GM18519 (cell line): ENCODE measurements around the gene CAPN2.

Experiments used
- ATAC-seq: cut with Tn5 transposase; IDR thresholded peaks from one replicate; pipeline ENCODE4 v1.9.1; 2021; ENCODE audit warnings: mild to moderate bottlenecking, moderate library complexity; ENCODE audit not compliant: unreplicated experiment, low FRiP score

The CAPN2 gene

DNA sequence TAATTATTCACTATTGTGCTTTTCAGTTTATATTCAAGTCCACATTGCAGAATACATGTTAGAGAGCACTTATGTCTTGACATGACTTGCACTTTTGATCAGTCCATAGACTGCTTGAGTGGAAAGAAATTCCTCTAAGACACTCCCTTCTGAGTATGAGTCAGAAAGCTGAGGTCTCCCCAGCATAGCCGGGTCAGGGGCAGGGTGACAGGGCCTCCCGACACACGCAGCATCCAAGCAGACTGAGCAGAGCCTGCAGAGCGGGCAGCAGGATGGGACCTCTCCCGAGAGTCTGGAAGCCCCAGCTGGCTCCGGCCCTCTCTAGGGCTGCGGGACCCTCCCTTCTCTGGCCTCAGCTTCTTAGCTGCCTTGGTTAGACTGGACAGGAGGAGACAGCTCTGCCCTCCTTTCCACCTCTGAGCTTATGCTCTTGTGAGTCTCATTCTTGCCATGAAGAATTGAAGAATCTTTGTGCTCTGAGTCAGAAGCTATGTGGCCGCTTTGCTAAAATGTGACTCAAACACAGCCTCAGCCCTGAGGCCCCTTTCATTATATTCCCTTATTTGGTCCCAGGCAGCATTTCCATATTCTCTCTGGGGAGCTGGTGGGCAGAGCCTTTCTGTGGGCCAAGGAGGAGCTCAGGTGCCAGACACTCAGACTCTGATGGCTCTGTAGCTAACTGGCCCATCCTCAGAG lies 11.2 kb upstream of the CAPN2 start:
- no peak for ATAC-seq

DNA sequence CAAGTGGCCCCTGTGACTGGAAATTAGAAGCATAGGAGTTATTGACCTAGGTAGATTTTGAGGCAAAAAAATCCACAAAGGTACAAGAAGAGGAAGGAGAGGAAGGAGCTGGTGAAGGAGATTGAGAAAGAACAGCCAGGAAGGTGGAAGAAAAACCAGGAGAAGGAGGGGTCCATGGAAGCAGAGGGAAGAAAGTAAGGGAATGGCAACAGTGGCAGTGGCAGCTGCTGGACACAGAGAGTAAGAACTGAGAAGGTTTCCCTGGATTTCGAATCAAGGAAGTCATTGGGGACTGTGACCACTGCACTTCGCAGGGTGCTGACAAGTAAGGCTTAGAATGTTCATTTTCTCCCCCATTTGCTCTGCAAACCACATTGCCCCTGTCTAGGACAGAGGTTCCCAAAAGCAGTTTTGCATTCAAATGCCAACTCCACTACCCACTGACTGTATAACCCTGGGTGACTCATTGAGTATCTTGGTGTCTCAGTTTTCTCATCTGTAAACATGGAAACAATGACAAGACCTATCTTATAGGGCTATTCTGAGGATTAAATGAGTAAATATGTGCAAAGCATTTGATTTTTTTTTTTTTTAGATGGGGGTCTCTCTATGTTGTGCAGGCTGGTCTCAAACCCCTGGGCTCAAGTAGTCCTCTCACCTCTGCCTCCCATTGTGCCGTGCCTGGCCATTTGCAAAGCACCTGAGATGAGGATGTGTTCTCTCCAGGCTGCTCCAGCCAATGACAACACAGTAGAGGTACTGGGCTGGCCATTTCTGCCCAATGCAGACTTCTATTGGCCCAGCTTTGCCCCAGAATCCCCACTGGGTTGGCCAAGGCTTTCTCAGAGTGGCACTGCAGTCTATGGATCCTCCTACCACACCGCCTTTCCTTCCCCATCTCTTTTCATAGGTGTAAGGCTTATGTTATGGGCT lies 9.3 kb upstream of the CAPN2 start:
- no peak for ATAC-seq

DNA sequence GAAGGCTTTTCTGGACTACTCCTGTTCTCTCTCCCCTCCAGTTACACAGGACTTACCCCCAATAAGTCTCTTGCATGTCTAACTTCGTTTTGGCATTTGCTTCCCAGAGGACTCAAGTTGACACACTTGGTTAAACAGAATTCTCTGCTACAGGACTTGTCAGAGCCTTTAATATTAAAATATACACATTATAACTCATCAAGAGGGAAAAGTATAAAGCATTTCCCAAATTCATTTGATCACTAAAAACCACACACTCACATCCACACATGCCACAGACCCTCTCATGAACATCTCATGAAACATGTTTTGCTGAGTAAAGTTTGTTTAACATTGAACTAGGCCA lies 8.7 kb upstream of the CAPN2 start:
- no peak for ATAC-seq

DNA sequence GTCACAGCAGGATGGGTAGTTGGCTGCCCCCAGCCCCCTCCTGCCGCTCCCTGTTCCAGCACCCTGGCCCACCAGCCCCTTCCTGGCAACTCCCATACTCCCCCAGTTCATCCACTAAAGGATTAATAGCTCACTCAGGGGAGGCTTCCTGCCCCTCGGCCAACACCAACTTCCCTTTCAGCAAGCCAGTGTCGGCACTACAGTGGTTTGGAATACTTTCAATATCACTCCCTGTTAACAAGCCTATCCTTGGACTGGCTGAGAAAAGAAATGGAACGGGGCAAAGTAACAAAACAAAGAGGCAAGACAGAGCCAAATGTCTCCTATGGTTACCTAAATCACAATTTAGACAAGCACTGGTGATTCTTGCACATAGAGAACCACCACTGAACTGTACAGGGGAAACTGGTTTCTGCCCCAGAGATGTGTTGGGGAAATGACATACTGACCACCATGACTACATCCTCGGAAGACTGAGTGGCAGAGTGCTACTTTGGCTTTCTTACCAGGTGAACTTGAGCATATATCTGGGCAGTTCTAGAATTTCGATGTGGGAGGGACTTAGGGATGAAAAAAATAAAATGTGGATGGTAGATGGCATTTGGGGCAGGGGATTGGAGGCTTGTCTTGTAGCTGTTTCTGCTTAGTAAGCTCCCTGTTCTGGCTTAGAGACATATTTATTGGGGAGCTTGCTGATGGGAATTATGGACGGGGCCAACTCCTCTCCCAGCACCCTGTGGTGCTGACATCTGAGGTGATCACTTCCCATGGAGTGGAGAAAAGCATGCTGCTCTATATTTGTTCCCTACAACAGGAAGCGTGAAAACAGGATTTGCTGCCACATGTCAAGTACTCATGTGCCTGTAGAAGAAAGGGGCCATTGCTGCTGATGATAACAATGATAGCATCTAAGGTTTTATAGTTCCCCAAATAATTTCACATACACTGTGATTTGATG lies 7.1 kb upstream of the CAPN2 start:
- no peak for ATAC-seq

DNA sequence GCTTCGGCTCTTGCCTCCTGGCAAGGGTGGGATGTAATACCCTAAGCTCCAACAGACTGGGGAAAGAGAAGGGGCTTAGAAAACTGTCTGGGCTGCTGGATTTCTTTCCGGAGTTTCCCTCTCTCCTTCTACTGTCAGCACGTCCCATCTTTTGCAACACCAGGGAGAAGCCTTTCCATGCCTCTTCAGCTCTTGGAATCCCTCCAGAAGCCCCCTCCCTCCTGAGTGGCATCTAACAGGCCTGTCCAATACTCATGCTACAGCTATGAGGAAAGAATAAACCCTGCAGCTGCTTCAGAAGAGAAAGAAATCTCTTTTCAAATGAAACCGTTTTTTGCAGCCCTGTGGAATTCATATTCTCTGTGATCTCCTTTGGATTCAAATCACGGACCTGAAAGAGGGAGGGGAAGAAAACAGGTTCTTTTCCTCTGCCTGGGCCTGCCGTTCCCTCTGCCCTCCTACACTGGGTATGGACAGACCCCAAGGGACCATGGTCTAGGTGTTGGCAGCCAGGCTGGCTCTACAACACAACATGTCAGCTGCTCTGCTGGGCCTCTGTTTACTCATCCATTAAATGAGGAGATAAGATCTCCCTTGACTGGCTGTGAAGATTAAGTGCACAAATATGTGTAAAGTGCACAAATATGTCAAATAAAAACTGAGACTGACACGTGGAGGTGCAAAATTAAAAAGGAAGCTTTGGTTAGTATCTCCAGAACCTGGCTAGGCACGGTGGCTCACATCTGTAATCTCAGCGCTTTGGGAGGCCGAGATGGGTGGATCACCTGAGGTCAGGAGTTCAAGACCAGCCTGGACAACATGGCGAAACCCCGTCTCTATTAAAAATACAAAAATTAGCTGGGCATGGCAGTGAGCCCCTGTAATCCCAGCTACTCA lies 6.0 kb upstream of the CAPN2 start:
- ATAC-seq, result no peak

DNA sequence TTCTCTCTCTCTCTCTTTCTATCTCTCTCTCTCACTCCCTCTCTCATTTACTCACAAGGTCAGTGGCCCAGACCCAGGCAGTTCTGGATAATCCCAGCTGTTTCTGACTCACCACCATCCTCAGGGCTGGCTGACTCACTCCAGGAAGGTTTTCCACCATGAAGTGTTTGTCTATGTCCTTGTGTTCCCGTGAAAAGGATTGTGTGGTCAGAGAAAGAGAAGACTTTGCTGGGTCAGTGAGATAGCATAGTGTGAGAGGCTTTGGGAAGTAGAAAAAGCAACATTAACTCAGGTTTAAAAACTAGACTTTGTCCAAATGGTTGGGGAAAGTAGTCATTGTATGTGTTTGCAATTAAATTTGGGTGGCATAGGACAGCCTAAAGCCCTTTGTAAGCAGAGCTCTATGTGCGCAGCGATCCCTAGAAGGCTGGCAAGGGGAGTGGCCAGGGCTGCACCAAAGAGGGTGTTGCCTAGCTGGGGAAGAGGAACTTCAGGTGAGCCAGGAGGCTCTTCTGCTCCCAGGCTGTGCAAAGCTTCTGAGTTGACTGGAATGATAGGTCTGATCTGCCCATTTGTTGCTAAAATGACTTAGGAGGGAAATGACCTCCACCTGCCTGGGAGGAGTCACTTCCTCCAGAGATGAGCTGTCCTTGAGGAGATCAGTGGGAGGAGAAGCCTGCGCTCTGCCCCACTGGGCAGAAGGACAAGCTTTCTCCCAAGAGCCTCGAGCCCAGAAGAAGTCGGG lies 4.9 kb upstream of the CAPN2 start:
- no peak for ATAC-seq

DNA sequence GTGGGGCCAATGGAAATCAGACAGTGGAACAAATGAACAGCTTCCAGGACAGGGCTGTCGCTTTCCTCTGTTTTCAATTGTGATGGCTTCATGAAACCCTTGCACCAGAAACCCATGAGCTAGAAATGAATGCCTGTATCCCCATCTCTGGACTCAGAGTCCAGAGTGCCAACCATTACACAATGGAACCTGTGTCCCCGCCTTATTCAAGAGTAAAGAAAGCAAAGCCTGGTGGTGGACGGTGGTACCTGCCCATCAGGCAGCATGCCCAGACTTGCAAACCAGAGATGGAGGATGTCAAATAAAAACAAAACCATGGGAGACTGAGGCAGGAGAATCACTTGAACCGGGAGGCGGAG lies 4.4 kb upstream of the CAPN2 start:
- ATAC-seq, result no peak

DNA sequence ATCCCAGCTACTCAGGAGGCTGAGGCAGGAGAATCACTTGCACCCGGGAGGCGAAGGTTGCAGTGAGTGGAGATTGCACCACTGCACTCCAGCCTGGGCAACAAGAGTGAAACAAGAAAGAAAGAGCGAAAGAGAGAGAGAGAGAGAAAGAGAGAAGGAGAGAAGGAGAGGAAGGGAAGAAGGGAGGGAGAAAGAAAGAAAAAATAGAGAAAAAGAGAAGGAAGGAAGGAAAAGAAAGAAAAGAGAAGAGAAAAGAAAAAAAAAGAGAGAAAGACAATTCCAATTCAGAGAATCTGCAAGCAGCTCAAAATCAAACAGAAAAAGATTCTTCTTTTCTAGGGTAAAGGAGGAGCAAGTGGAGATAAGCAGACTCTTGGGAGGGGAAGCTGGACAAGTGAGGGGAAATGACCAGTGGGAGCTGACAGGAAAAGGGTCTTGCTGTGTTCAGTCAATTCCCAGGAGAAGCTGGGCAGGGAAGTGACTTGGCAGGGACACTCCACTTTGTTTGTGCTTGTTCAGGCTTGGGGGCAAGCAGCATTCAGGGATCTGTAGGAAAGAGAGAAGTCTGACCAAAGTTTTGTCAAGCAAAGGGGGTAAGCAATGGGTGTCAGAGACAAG lies 3.6 kb upstream of the CAPN2 start:
- no peak for ATAC-seq

DNA sequence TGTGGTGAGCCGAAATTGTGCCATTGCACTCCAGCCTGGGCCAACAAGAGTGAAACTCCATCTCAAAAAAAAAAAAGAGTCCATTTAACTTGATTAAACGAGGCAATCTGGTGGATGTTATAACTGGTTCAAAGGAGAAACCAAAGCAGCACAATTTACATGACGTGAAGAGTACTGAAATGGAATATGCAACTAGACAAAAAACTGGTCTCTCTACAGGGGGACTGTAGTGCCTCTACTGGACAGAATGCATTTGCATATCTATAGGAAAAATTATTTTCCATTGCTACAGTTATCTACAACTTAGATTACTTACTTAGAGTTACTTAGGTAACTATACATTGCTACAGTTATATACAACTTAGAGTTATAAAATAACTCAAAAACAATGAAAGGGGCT lies 2.7 kb upstream of the CAPN2 start:
- no peak for ATAC-seq

DNA sequence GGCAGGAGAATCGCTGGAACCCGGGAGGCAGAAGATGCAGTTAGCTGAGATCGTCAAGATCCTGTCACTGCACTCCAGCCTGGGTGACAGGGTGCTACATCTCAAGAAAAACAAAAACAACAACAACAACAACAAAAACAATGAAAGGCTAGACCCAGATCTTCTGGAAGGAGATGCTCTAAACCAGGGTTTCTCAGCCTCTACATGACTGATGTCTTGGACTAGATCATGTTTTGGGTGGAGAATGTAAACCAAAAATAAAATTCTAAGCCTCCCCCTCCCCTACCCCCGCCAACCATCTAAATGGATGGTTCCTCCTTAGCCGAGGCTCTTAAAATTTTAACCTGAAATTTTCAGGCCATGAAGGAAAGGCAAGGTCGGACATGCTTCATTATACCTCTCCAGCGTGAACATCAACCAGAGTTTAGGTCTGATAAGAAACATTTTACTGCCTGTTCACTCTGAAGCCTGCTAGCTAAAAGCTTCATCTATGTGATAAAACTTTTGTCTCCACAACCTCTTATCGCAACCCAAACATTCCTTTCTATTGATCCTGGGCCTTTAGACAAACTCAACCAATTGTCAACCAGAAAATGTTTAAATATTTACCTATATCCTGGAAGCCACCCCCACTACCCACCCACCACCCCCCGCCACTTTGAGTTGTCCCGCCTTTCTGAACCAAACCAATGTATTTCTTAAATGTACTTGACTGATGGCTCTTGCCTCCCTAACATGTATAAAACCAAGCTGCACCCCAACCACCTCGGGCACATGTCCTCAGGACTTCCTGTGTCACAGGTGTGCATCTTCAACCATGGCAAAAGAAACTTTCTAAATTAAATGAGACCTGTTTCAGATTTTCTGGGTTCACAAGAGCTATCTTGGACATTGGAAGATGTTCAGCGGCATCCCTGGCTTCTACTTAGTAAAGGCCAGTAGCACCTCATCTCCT lies 1.9 kb upstream of the CAPN2 start:
- no peak for ATAC-seq

DNA sequence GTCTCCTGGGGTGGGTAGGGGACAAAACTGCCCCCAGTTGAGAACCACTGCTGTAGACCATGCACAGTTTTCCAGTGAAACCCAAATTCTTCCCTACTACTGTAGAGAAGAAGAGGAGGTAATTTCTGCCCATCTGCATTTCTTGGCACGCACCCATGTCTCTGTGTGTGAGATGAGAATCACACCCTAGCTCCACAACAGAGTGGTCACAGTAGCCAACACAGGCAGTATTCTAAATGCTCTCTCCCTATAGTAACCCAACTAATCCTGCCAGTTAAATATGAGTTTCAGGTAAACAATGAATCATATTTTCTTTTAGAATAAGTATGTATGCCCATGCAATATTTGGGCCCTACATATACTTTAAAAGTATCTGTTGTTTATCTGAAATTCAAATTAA lies 1.2 kb upstream of the CAPN2 start:
- no peak for ATAC-seq

DNA sequence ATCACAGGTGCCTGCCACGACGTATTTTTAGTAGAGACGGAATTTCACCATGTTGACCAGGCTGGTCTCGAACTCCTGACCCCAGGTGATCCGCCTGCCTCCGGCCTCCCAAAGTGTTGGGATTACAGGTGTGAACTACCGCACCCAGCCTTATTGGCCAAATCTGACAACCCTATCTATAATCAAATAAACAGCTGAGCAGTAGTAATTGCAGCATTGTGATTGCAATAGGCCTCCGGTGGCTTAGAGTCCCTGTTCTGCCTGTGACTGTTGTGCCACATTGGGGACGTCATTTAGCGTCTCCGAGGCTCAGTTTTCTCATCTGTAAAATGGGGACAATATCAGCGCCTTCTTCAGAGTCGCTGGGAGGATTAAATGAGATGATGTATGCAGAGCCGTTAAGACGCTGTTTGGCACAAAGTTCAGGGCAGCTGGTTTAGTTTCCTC lies 569 bp upstream of the CAPN2 start:
- ATAC-seq, result no peak

DNA sequence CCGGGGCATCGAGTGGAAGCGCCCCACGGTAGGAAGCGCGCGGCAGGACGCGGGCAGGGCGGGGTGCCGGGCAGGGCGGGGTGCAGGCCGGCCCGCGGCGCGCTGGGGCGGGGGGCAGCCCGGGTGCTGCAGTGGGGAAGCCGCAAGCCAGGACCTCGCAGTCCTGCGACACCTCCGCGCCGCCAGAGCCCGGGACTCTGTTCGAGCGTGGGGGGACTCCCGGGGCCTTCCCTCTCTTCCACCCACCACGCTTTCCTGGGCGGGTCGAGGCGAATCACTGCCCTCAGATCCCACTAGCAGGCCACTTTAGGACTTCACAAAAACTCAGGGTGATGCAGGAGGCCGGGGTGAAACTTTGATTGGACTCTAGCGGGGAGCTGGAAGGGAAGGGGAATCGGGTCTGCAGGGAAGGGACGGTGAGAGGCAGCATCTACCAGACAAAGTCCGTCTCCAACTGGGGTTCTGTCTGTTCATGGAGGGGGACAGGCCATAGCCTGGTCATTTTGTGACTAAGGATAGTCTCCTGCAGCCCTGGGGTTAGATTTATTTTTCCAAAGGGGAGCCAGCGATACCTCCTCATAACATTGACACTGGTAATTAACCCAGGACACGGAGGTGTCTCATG lies 623 bp downstream of the CAPN2 start:
- no peak for ATAC-seq

DNA sequence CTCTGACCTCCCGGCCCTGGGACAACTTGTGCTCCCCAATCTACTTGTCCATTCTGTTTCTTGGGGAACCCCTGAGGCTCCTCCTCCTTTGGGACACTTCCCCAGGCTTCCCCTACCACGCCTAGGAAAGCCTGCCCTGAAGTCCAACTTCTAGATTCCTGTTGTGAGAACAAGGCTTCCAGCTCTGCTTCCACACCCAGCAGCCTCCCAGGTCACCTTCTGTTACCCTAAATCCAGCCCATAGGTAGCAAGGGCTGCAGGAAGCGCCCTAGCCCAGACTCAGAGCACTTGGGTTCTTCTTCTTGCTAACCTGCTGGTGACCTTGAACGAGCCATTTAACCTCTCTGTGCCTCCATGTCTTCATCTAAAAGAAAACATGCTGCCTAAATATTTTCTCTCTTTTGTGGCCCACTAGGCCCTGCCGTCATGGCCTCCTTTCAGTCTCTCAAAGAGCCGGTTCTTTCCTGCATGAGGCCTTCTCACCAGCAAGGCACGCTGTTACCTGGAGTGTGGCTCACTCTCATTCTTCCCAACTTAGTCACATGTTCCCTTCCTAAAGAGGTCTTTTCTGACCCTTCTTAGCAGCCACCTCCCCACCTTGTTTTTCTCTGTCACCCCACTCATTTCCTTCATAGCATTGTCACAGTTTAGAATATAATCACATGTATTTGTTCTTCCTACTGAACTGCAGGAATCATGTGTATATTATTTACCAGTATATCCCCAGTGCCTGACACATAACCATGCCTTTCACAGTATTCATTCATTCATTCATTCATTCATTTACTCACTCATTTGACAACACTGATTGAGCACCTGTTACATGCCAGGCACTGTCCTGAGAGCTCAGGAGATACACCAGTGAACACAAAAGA lies 1.4 kb downstream of the CAPN2 start:
- no peak for ATAC-seq

DNA sequence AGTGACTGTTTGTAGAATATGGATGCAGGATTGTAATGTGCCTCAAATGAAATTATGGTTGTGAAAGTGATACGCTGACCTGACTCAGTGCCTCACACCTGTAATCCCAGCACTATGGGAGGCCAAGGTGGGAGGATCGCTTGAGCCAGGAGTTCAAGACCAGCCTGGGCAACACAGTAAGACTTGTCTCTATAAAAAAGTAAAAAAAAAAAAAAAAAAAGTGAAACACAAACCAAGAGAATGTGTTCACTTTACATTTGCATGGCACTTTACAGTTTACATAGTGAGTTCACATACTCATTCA lies 2.0 kb downstream of the CAPN2 start:
- no peak for ATAC-seq

DNA sequence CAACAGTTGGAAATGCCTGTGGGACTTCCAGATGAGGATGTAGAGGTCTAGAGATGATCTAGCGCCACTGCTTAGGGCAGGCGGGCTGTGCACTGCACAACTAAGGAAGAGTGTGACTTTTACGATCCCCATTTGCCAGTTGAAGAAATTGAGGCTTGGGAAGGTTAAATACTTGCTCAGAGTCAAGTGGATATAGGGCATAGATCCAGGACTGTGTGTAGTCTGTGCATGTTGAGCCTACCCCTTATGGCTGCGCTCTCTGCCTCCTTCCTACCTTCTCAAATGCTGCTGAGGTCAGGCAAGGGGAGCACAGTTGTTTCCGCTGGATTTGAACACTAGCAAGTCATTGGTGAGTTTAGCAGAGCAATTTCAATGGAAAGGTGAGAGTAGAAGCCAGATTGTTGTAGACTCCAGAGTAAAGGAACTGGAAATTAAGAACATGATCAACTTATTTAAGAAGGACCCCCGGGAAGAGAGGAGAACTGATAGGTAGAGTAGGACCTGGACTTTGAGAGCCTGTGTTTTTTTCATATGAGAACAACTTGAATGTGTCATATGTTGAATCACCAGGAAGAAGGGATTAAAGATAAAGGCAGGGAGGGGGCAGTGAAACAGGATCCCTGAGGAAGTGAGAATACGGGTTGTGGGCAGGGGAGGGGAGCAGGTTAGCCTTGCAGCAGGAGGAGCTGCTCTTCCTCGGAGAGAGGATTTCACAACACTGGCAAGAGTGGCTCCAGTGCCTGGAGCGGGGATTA lies 2.7 kb downstream of the CAPN2 start:
- no peak for ATAC-seq
